Activated naive CD4-positive, alpha-beta T cell treated with anti-CD3 and anti-CD28 coated beads, Interleukin-2, amount 50 U/mL, for 72 hours (primary cell): ENCODE data around the gene LRRK1. TPM values are rescaled to one million over a fixed set of nuclear protein-coding genes. Genes with fewer than 3 reads are reported as not detected.

ENCODE experiments used
- ATAC-seq, 2 donors: fragments of 150-1000 bp; cut with Tn5 transposase; 2 replicates each; pipeline ENCODE4 v1.10.0; 2021; ENCODE audit warnings: mild to moderate bottlenecking in 2 of 2, moderate library complexity in 2 of 2
- DNase-seq, 2 donors: peaks; one replicate each; pipeline ENCODE4 v3.0.0; 2021 to 2022; ENCODE audit warnings: low spot score in 2 of 2
- H3K27ac Mint-ChIP-seq, 2 donors: one replicate each; pipeline ENCODE4 v1.8.0; 2022; ENCODE audit warnings: mild to moderate bottlenecking in 2 of 2, mixed read lengths in 2 of 2
- H3K36me3 Mint-ChIP-seq, 2 donors: one replicate each; pipeline ENCODE4 v1.8.0; 2022; ENCODE audit warnings: mixed read lengths in 2 of 2
- H3K9me3 Mint-ChIP-seq, 2 donors: one replicate each; pipeline ENCODE4 v1.8.0; 2022; ENCODE audit warnings: mixed read lengths in 2 of 2
- total RNA-seq, 2 donors: library from RNA; stranded (reverse); gene quantifications; one replicate each; pipeline ENCODE4 v1.2.3, GENCODE V29; 2022

LRRK1 gene
- total RNA-seq, 2 donors from 2014 or later = 0.09 to 1.4 TPM

DNA sequence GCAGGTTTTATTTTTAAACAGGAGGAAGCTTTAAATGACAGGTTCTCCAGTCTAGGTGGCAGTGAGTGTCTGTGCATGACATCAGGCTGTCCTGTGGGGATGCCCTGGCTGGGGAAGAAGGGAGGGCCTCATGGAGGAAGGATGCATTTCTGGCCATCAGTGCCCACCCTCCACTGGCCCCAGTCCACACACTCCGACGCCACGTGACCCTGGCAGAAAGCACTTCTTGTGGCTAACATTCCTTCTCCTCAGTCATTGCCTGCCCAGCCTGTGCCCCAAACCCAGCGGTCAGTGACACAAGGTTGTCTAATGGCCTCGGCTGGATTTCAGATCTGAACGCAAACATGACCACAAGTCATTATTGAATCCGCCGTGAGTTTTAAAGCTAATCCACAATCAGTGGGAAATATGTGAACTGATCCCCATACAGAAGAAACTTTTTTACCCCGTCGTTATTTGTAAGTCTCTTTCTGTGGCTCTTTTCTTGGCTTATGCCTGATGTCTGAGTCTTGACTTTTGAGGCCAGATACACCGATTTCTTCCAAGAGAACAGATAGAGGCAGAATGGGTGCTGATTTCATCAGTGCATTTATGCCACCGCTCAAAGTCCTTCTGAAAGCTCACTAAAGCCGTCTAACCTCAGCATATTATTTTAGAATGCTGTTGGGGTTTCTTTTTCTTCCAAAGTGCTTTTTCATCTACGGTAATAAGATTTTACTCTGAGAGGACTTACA is 17.3 kb upstream of the LRRK1 start:
- Mint-ChIP-seq H3K36me3 (no peaks in the 10 kb centered on the region), H3K27ac (no peak overlapping the region), H3K9me3 (no peaks in the 10 kb centered on the region)
- DNase-seq (no peak), ATAC-seq (no peak)

DNA sequence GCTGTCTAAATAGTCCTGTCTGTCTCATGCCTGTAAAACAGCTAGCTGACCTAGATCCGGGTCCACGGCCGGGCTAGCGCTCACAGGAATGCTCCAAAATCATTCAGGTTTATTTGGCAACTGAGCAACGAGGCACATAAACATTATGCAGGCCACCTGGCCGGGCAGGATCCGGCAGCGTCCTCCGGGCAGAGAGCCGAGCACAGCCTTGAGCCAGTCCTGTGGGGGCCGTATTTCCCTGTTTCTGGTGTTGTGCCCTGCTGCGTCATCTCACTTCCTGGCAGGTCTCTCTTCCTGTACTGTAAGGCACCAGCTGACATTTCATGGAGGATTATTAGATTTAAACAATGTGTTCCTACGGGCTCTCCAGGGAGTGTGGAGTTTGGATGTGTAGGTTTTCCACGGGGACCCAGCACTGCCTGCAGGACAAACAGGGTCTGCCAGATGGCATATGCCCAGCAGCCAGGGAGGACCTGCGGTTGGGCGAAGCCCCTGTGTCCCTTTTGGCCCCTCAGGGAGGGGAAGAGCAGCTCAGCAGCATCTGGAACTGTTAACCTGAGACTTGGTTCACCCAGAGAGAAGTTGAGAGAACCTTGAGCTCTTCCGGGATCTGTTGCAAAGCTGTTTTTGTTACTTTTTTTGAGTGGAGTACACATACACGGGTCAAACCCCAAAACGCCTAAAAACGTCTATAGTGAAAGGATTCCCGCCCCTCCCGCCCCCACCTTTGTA is 16.6 kb upstream of the LRRK1 start:
- no peak for DNase-seq
- H3K36me3 Mint-ChIP-seq = no peaks in the 10 kb centered on the region
- H3K27ac Mint-ChIP-seq = no peak overlapping the region
- H3K9me3 Mint-ChIP-seq = no peaks in the 10 kb centered on the region
- ATAC-seq = no peak

DNA sequence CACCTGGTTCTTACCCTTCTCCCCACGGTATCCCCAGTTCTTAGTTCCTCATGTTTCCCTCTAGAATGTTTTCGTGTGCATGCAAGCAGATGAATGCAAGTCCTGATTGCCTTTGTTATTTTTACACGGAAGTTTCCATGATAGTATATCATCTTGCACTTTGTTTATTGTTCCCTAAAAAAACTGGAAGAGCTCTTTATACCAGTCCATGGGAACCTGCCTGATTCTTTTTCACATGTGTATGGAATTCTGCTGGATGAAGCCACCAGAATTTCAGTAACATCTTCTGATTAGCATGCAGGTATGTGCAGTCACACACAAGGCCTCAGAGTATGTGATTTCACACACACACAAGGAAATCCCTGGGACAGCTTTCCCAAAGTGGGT is 16.0 kb upstream of the LRRK1 start:
- H3K27ac Mint-ChIP-seq = no peak overlapping the region
- ATAC-seq (no peak), DNase-seq (no peak)
- no peaks in the 10 kb centered on the region for H3K9me3 Mint-ChIP-seq
- H3K36me3 Mint-ChIP-seq = no peaks in the 10 kb centered on the region

DNA sequence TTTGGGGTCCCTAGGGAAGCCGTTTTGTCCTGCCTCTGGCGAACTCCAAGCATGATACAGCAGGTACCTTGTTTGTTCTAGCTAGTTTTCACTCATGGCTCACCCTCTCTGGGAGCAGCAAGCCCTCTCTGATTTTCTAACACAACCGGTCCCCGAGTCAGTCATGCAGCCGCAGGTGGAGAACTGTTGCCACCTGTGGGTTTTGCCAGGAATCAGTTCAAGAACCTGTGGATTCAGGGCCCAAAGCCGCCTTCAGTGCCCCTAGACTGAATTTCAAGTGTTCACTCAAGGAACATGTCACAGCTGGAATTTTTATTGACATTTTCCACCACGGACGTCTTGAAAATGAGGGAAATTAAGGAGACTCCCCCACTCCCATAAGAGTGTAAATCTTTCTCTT is 13.3 kb upstream of the LRRK1 start:
- Mint-ChIP-seq H3K27ac (no peak overlapping the region), H3K9me3 (no peaks in the 10 kb centered on the region), H3K36me3 (no peaks in the 10 kb centered on the region)
- DNase-seq = no peak
- ATAC-seq = no peak

DNA sequence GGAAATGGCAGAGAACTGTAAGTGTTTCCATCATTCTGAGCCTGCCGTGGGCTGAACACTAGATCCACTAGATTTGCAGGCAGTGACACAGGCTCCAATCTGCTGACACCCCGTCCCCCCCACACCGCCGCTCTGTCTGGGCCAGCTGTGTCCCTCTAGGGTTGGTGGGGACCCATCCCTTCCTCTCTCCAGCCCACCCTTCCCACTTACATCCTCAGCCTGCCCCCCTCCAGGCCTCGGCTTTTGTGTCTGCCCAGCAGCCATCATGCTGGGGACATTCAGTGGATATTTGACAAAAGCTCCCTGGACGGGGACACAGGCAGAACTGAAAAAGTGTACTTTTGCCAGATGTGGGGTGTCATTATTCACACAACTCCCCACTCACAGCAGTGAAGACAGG is 10.7 kb upstream of the LRRK1 start:
- DNase-seq = no peak
- H3K27ac Mint-ChIP-seq = no peak overlapping the region
- peaks cover 0 to 3% of the 10 kb centered on the region in 2 donors for H3K36me3 Mint-ChIP-seq
- peaks cover 0 to 3% of the 10 kb centered on the region in 2 donors for H3K9me3 Mint-ChIP-seq
- ATAC-seq = no peak

DNA sequence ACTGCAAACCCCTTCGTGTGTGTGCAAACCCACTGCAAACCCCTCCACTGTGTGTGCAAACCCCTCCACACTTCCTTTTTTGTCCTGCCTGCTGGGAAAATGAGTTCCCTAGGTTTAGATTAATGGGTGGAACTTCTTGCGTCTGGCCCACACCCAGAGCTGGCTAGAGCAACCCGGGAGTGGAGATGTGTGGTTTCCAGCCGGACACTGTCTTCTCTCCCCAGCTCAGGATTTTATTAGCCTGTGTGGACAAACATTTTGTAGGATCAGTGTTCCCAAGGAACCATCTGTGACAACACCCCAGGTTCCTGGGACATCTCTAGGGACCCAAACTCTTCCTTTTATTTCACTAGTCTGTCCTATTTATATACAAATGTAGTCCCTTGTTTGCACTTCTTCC is 9.6 kb upstream of the LRRK1 start:
- peaks cover 0 to 4% of the 10 kb centered on the region in 2 donors for H3K9me3 Mint-ChIP-seq
- ATAC-seq (no peak), DNase-seq (no peak)
- no peak overlapping the region for H3K27ac Mint-ChIP-seq
- peaks cover 0 to 5% of the 10 kb centered on the region in 2 donors for H3K36me3 Mint-ChIP-seq

DNA sequence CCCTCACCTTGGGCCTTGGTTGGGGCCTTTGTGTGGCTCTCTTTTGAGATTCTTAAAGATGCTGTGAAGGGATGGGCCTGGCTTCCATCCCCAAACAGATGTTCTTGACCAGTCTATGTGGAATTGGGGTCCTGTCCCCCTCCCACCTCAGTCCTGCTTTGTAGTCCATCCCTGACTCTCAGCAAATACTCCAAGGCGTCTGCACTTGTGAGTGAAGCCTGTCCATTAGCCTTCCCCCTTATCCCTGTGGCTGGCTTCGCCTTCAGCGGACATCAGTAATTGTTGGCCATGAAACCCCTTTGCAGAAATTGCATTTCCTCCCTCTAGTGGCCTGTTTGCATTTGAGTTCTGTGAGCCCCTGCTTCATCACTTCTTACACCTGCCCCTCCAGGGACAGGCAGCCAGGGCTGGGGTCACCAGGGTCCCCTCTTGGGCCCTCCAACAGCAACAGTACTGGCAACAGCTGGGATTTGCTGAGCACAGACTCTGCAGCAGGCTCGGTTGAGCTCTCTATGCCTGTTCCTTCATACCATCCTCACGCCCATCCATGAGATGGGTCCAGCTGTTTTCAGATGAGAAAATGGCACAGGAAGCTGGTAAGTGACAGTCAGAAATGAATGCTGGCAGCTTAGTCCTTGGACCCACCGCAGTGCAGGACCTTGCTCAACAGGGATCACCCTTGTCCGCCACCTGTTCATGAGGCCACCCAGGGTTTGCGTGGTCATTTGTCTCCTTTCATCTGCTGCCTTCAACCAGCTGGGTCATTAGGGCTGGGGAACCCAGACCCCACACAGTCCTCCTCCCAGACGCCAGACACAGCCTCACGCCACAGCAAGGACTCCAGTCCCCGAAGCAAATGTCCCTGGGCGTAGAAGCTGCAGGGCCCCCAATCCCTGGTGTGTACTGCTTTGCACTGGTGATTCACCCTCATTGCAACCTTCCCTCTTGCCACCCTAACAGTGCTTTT is 8.9 kb upstream of the LRRK1 start:
- ATAC-seq (no peak), DNase-seq (no peak)
- peaks cover 0 to 4% of the 10 kb centered on the region in 2 donors for H3K9me3 Mint-ChIP-seq
- no peak overlapping the region for H3K27ac Mint-ChIP-seq
- H3K36me3 Mint-ChIP-seq = peaks cover 0 to 5% of the 10 kb centered on the region in 2 donors

DNA sequence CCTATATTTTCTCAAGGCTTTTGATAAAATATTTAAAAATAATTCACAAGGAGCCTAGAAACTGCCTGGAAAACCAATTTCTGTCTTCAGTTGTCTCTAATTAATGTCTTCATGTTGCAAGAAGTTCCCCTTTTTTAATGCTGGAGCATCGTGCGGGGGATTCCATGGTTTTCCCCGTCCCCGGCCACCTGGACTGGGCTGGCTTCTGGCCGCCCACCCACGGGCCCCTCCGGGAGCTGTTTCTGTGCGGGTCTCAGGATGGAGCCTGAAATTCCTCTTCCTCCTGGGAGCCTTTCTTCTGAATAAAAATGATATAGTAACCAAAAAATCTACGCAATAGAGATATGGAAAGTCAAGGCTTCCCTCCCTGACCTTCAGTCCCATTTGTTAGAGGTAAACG is 8.1 kb upstream of the LRRK1 start:
- Mint-ChIP-seq H3K9me3 (peaks cover 0 to 4% of the 10 kb centered on the region in 2 donors), H3K36me3 (peaks cover 0 to 5% of the 10 kb centered on the region in 2 donors), H3K27ac (no peak overlapping the region)
- DNase-seq (no peak), ATAC-seq (no peak)

DNA sequence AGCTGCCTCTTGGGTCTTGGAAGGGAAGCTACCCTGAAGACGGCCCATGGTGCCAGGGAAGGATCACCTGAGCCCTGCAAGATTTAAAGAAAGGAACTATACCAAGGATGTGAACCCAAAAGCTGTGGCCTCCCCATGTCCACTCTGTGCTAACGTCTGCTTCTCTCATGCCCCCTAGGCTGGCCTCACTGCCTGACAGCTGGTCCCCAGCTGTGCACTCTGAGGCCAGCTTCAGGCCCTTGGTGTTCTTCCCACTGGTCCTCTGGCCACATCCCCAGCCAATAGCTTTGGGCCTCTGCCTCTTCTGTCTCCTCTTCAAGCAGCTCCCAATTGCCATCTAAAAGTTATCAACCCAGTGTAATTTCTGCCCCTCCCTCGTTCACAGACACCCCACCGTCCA is 5.2 kb upstream of the LRRK1 start:
- H3K9me3 Mint-ChIP-seq = peaks cover 0 to 4% of the 10 kb centered on the region in 2 donors
- ATAC-seq (no peak), DNase-seq (no peak)
- H3K36me3 Mint-ChIP-seq = peaks cover 0 to 5% of the 10 kb centered on the region in 2 donors
- no peak overlapping the region for H3K27ac Mint-ChIP-seq

DNA sequence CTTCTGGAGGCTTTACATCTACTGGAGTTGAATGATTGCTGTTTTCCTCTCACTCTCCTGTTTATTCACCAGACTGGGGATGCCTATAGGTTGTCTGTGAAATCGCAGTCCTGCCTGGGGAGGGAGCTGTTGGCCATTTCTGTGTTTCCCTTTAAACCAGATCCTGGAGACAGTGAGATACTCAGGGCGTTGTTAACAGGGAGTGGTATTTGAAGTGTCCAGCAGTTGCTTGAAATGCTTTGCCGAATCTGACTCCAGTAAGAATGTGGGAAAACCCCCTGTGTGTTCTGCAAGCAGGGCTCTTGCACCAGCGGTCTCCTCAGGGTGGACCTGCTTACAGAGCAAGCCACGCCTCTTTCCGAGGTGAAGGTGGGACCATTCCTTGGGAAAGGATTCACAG is 4.3 kb upstream of the LRRK1 start:
- ATAC-seq (no peak), DNase-seq (no peak)
- peaks cover 0 to 5% of the 10 kb centered on the region in 2 donors for H3K36me3 Mint-ChIP-seq
- H3K9me3 Mint-ChIP-seq = peaks cover 0 to 4% of the 10 kb centered on the region in 2 donors
- H3K27ac Mint-ChIP-seq = no peak overlapping the region

DNA sequence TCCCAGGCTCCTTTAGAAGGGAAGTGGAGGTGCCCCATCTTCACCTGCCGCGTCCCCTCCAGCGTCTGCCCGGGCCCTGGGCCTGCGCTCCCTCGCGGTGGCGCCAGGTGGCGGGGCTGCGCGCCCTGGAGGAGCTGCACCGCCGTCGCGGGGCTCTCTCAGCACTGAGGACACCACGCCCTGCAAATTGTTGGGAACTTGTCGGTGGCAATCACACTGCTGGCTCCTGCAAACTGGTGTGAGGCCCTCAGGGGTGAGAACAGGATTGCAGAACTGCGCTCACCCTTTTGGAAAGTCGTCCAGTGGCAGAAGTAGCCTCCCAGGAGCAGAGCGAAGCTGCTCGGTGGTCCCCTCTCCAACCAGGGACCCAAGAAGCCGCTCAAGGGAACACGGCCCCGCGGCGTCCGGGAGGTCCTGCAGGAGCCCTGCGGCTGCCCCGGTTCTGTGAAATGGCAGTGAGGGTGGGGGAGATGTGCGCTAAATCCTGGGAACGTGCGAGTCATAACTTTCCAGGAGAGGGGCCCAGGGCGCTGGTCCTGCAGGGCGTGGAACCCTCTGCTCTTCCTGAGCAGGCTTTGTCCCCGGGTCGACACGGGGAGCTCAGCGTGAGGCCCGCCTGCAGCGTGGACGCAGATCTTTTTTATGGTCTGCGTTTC is 995 bp upstream of the LRRK1 start:
- H3K9me3 Mint-ChIP-seq = peaks cover 0 to 4% of the 10 kb centered on the region in 2 donors
- H3K27ac Mint-ChIP-seq = no peak overlapping the region
- peak; percentile 91 to 92 for ATAC-seq
- peak in 1 of 2 donors; percentile 87 for DNase-seq
- H3K36me3 Mint-ChIP-seq = peaks cover 0 to 5% of the 10 kb centered on the region in 2 donors

DNA sequence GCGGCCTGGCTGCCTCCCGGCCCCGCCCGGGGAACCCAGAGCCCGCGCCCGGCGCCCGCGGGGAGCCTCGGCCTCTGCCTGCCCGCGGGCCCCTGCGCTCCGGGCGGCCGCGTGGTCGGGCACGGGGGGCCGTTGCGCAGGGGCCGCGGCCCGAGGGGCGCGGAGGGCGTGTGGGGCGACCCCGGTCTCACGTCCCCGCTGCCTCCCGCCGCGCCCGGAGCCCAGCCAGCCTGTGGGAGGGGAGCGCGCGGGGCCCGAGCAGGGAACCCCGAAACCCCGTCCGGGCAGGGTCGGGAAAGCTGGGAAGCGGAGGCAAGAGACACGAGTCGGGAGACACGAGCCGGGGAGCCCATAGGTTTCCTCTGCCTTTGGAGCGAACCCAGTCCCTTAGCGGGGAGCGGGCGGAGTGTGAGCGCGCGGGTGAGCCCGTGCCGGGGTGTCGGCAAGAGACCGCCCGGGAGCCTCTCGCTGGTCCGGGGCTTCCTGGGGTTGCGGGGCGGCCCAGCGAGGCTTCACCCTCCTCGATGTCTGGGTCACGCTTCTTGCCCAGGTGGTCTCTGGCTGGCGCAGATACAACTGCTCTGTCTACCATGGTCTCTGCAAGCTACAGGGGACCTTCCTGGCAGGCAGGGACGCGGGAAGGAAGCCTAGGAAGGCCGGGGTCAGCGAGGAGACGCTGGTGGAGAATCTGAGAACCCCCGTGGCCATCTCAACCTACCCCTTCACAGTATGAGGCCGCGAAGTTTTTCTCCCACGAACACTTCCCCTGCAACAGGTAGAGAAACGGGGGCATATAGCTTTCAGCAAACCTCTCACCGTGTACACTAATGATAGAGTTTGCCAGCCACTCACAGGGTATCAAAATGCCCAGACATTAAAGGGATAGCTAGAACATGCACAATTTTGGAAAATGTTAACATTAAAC is 586 bp downstream of the LRRK1 start:
- Mint-ChIP-seq H3K27ac (no peak overlapping the region), H3K36me3 (no peaks in the 10 kb centered on the region), H3K9me3 (no peaks in the 10 kb centered on the region)
- ATAC-seq (peak; percentile 30 to 47), DNase-seq (peak in 1 of 2 donors; percentile 27)

DNA sequence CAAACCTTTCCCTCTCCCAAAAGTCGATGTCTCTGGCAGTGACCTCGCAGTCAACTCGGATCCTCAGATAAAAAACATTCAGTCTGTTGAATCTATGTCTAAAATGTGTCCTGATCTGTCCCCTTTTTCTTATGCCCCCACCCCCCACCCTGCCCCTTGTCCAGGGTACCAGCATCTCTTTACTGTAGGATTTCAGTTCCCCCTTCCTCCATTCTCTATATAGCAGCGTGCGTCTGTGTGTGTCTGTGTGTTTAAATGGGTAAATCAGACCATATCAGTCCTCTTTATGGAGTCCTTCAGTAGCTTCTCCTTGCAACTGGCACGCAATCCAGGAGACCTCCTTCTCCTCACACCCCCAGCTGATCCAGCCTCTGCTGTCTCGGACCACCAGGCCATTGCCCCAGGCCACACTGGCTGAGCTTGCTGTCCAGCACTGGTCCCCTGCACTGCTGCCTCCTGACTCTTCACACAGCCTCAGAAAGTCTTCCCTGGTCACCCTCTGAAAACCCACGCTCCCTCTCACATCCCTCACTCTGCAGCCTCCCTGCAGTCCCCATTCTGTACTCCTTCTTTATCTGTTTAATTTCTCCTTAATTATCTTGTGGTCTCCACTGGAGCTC is 1.5 kb downstream of the LRRK1 start:
- ATAC-seq = no peak
- H3K27ac Mint-ChIP-seq = no peak overlapping the region
- no peaks in the 10 kb centered on the region for H3K36me3 Mint-ChIP-seq
- H3K9me3 Mint-ChIP-seq = no peaks in the 10 kb centered on the region
- DNase-seq = no peak

DNA sequence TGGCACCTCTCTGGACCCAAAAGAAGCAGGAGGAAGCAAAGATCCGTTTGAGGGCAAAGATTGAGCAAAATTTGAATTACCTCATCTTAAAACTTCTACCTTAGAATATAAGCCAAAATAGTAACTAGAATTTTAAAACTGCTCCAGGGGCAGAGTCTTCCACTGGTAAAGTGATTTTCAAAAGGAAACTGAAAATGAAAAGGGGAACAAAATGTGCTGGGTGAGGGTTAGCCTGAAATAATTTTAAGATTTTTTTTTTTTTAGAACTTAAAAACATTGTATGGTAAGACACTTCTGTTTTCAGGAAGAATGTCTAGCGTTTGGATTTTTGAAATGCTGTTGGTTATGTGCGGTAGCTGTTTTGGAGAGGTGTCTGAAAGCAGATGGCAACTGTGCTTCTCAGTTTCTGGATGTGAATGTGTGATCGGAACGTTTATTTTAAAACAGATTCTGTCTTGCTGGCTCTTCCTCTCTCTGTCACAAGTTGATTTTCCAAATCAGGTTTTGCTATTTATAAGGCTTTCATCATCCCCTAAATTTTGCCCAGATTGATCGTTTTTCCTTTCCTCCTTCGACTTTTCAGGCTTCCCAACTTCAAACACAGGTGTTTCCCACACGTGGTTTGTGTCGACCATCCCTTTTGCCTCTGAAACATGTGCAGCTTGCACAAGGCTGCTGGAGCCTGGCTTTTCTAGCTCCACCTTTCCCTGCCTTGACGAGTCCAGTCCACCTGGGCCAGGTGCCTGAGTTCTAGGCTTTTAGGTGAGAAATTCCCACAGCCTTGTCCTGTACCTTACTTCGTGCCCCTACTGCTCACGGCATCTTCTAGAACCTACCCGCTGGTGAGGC is 3.3 kb downstream of the LRRK1 start:
- no peak for ATAC-seq
- DNase-seq = no peak
- Mint-ChIP-seq H3K27ac (no peak overlapping the region), H3K36me3 (no peaks in the 10 kb centered on the region), H3K9me3 (no peaks in the 10 kb centered on the region)
